ENCODE data around the gene TSPAN32.

Gene TSPAN32

DNA sequence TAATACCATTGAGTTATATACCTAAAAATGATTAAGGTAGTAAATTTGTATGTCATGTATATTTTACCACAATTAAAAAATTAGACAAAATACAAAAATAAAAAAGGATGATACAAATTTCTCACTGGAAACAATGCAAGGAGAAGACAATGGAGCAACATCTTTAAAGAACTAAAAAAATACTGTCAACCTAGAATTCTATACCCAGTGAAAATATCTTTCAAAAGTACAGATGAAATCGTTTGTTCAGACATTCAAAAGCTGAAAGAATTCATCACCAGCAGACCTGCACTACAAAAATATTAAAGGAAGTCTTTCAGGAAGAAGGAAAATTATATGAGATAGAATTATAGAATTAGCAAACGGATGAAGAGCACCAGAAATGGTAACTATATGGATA lies 21.6 kb upstream of the TSPAN32 start:
- TF ChIP-seq, protein P1, sequence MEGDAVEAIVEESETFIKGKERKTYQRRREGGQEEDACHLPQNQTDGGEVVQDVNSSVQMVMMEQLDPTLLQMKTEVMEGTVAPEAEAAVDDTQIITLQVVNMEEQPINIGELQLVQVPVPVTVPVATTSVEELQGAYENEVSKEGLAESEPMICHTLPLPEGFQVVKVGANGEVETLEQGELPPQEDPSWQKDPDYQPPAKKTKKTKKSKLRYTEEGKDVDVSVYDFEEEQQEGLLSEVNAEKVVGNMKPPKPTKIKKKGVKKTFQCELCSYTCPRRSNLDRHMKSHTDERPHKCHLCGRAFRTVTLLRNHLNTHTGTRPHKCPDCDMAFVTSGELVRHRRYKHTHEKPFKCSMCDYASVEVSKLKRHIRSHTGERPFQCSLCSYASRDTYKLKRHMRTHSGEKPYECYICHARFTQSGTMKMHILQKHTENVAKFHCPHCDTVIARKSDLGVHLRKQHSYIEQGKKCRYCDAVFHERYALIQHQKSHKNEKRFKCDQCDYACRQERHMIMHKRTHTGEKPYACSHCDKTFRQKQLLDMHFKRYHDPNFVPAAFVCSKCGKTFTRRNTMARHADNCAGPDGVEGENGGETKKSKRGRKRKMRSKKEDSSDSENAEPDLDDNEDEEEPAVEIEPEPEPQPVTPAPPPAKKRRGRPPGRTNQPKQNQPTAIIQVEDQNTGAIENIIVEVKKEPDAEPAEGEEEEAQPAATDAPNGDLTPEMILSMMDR (IDR thresholded peaks at IDR 0.05) = no peak

DNA sequence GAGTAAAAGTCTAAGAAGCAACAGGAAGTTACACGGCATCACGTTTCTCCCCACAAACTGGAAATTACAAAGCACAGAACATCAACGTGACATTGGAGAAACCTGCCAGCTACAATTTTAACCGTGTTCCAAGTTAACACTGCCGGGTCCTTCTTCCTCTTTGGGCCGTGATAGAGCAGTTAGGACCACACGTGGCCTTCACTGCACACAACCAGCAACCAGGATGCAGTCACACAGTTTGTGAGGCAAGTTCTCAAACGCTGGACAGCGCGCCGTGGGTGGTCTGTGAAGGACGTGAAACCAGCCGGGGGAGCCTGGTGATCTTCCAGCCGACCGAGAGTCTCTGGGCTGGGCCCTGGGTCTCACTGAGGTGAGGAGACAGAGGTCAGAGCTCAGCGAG lies 14.7 kb upstream of the TSPAN32 start:
- TF ChIP-seq, protein P1 (IDR thresholded peaks at IDR 0.05) = no peak

DNA sequence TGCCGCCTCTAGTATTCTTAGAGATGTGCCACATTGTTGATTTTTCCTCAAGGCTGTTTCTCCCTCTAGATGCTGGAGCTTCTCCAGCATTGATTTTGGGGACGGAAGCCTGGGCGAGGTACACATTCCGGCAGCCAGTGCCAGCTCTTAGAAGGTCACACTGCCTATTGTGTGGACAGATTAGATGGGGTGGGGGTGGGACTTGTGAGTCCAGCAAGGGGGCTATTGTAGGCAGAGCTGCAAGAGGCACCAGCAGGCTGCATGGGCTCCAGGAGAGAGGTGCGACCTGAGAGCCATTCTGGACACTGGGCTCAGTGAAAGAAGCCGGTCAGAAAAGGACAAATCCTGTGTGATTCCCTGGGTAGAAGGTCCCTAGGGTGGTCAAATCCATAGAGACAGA lies 12.5 kb upstream of the TSPAN32 start:
- TF ChIP-seq, protein P1 (IDR thresholded peaks at IDR 0.05) = no peak

DNA sequence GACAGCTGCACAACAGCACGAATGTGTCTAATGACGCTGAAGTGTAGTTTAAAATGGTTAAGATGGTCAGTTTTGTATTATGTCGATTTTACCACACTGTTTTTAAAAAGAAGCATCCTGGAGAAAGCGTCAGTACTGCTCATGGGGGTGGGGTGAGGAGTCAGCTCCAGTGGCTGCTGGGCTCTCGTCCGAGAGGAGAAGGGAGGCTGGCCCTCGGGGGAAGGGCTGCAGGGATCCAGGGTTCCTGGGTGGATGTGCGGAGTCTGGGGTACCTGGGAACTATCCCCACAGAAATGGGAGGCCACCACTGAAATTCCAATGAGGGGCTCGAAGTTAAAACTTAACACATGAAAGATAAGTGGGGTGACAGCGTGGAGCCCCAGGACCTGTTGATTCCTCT lies 12.0 kb upstream of the TSPAN32 start:
- TF ChIP-seq, protein P1 (IDR thresholded peaks at IDR 0.05) = no peak

DNA sequence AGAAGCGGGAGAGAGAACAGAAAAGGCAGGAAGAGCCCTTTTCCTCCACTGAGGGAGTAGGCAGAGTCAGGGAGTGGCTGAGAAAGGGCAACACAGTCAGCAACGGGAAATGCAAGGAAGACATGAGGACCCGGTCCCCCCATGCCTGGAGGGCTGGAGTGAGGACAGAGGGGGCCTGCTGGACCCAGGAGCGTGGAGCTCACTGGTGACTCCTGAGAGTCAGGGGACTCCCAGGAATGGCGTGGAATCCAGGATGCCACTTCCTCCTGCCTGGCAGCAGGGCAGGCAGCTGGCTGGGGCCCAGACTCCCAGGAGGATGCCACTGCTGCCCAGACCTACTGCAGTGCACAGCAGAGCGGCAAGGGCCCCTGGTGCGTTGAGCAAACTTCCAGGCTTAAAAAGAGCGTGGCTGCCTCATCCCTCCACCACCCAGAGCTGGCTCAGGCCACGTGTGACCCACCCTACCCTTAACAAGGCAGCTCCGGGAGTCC lies 11.4 kb upstream of the TSPAN32 start:
- TF ChIP-seq, protein P1 (IDR thresholded peaks at IDR 0.05) = no peak

DNA sequence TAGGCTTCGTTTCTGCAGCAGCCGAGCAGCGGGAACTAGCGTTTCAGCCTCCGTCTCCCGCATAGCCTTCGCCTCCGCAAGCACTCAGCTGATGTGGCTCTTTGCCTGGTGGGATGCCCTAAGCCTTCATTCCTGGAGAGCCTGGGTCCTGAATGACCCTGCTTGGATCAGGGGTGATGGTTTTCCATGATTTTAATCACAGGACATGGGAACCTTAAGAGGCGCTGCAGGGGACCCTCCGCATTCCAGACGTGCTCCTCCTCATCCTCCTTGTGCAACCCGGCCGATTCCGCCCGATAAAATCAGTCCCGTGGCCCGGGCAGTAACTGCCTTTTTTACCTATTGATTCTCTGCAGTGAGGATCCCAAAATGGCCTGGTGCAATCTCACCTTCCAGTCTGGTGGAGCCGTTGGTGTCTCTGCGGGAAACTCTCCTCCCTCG lies 8.3 kb upstream of the TSPAN32 start:
- TF ChIP-seq, protein P1 (IDR thresholded peaks at IDR 0.05) = no peak

DNA sequence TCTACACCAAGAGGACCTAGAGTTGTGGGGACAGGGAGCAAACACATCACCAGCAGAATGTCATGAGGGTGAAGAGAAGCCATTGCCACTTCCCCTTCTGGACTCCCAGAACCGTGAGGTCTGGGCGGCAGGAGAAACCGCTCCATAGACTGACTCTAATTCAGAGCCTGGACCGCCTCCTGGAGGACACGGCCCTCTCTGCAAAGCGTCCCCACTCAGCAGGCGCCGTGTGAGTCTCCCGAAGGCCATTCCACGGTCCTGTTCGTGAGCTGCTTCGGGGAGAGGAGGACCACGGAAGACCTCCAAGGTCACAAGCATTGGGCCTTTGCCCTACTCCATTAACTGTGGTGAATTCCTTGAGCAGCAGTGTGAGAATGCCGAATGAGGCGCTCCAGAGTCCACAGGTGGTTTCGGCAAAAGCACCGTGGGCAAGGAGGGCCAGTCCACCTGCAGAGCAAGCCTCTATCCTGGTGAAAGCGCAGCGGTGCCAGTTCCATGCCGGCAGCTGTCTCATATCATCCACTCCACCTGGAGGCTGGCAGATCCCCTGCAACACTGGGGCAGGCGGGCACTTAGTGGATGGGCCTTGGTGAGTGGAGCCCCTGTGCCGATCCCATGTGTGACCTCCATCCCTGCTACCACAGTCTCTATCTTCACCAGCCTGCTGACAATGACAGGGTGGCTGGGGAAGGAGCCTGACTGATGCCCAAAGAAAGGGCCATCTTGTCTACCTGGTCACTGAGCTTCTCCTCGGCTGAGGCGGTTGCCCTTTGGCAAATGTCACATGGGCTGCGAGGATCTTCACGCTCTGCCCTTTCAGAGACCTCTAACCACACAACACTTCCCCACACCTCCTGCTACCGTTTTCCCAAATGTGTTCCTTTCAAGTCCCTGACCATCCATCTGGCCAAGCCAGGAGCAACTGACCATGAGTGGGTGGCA lies 7.6 kb upstream of the TSPAN32 start:
- TF ChIP-seq, protein P1 (IDR thresholded peaks at IDR 0.05) = no peak
